ENCODE data around the gene XRCC2.
"Not testable (repeated sequence)": the region's sequence is repeated elsewhere in the genome, so short reads cannot be mapped to it uniquely, and the experiment has no call there.

The XRCC2 gene

DNA sequence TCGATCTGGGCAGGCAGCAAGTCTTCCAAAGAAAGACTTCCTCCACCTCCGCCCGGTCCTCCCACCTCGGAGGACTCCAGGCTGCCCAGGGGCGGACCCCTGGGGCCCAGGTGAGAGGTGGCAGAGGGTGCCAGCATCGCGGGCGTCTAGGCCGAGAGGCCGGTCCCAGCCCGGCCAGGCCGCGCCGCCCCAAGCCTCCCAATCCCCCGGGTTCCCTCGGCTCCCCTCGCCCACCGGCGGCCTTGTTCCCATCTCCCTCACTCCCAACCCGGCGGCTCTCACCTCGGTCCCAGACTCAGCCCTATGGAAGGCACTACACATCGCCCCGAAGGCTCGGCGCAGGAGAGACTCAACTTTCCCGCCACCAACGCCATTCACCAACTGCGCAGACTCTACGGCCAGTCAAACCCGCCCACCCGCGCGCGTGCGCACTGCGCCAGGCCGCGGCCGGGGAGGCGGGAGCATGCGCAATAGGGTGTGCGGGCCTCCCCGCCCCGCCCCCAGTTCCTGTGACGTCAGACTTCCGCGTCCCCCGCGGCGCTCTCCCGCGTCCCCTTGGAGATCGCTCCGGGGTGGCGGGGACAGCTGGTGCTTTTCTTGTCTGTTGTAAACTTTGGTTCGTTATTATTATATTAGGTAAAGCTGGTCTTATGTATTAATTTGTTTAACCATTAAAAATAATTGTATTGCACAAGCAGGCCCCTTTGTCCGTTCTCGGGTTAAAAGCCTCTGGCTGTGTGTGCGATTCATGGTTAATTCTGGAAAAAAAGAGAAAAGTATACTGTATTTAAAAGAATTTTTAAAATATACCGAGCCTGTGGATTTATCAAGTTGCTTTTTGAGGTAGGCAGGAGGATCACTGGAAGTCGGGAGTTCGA, at the start of gene XRCC2:
Gene XRCC2, minus strand, starts transcription at position 383 of the 878 bp plus-strand sequence. Its CDS starts 62 bp downstream, at position 321.
- peak; percentile 75 to 95 (median 90) for DNase-seq
- intact Hi-C loops (cut with DNase I): loop anchor here (10.0 kb wide), 1 partner anchor 211 kb away; no protein-coding TSS in a partner anchor

DNA sequence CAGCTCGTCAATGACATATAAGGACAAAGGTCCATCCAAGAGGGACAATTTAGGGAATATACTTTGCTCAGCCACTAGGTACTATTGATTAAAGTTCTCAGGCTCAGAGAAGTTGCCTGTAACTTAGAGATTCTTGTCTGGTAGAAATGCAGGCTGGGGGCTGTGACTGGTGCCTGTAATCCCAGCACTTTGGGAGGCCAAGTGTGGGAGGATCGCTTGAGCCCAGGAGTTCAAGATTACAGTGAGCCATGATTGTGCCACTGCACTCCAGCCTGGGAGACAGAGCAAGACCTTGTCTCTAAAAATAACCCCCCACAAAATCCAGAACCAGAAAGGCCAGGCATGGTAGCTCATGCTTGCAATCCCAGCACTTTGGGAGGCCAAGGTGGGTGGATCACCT, 47.4 kb upstream of the XRCC2 start:
- no peak for DNase-seq
- intact Hi-C loops (cut with DNase I): no loop called here

DNA sequence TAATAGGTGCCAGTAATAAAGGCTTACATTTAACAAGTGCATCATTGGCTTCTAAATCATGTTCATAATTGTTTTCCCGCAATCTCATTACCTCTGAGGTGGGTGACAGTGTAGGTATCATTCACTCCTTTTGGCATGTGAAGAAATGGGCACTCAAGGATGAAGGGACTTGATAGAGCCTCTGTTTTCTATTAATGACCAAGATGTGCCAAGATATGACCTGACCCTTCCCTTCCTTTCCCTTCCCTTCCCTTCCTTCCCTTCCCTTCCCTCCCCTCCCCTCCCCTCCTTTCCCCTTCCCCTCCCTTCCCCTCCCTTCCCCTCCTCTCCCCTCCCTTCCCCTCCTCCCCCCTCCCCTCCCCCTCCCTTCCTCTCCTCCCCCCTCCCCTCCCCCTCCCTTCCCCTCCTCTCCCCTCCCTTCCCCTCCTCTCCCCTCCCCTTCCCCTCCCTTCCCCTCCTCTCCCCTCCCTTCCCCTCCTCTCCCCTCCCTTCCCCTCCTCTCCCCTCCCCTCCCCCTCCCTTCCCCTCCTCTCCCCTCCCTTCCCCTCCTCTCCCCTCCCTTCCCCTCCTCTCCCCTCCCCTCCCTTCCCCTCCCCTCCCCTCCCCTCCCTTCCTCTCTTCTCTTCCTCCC, 36.6 kb upstream of the XRCC2 start:
- intact Hi-C loops (cut with DNase I): not testable (repeated sequence)

DNA sequence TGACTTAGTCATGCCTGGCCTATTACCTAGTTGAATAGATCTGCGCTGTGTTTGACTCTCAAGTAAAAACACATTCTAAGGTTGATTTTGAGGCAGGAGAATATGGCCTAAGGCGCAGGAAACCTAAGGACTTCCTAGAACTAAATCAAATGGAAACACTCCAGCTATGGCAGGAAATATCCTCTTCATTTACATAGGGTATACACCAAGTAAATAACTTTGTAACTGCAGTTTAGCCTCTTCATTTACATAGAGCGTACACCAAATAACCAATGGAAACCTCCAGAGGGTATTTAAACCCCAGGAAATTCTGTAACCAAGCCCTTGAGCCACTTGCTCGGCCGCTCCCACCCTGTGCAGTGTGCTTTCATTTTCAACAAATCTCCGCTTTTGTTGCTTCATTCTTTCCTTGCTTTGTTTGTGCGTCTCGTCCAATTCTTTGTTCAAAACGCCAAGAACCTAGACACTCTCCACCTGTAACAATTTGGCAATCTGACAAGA, 35.6 kb upstream of the XRCC2 start:
- intact Hi-C loops (cut with DNase I): no loop called here
- no peak for DNase-seq

More for the DNA sequence above, 36.6 kb upstream of the XRCC2 start:
- DNase-seq: not testable (repeated sequence)

DNA sequence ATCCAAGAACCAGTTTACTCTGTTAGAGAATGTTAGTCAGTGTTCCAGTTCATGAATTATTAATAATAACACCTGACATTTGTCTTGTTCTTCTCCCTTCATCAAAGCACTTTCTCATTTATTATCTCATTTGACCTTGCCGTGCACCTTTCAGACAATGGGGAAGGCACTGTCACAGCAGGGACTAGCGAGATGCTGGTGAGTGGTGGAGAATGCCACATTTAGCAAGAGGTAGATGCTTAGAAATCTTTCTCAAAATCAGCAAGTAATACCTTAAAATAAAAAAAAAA, 34.2 kb upstream of the XRCC2 start:
- intact Hi-C loops (cut with DNase I): no loop called here
- no peak for DNase-seq

DNA sequence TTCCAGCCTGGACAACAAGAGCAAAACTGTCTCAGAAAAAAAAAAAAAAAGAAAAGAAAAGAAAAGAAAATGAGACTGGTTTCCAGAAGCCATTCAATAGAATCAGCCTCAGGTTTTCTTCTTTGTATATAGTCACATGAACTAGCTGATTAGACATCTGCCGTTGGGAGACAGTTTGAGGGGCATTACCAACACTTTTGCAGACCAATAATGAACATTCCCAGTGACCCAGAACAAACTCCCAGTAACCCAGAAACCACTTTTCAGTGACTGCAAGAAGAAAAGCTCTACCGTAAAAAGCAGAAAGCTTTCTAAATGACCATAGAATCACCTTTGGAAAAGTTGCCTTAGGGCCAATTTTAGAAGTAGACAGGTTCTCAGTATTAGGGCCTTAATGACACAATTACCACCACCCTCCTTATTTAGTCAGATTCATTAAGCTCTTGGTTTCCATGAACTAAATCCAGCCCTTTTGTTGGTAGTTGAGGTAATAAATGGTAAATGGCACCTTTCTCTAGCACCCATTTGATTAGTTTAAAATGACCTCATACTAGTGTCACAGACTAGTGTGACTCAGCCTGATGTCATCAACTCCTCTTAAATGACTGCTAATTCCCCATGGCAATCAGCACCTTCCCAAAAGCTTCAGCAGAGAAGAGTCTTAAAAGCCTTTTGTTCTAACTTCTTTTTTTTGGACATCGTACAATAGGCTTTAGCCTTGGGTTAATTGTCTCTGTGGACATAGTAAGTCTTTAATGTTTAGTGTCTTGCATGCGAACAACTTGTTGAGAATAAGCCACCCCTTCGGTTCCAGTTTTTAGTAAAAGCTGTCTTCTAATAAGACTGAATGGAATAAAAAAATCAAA, 33.6 kb upstream of the XRCC2 start:
- DNase-seq: no peak
- intact Hi-C loops (cut with DNase I): no loop called here

DNA sequence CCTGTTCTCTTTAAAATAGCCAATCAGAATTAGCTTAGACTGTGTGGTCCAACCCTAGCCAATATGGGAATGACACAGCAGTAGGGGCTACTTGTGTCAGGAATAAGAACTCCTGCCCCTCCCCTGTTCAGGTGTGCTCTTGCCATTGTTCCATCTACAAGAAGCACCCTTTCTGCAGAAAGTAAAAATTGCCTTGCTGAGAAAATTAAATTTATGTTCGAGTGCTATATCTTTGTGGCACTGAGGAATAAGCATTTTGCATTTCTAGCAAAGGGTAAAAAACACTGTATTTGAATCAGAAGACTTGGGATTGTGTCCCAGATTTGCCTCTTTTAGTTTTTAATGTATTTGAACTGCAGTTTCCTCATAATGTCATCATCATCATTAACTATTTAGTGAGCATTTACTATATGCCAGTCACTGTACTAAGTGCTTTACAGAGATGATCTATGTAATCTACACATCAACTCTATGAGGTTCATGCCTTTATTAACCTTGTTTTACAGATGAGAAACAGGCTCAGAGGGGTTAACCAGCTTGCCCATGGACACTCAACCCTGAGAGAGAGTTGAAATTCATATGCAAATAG, 28.9 kb upstream of the XRCC2 start:
- intact Hi-C loops (cut with DNase I): no loop called here
- no peak for DNase-seq

DNA sequence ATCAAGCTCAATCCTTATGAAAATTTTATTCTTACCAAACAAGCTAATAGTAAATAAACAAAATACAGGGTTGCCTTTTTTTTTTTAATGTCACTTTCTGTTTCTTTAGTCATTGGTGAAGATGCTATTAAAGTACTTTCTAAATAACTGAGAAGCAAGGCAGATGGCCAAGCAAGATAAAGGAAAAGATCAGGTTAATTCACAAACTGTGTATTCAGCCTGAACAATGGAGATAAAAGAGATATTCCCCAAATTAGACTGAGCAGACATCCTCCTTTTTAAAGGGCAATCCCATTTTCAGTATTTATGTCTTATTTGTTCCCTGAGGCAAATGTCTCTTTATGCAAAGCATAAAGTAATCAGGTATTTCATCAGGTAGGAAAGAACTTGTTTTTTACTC, 23.1 kb upstream of the XRCC2 start:
- intact Hi-C loops (cut with DNase I): no loop called here
- DNase-seq: no peak

DNA sequence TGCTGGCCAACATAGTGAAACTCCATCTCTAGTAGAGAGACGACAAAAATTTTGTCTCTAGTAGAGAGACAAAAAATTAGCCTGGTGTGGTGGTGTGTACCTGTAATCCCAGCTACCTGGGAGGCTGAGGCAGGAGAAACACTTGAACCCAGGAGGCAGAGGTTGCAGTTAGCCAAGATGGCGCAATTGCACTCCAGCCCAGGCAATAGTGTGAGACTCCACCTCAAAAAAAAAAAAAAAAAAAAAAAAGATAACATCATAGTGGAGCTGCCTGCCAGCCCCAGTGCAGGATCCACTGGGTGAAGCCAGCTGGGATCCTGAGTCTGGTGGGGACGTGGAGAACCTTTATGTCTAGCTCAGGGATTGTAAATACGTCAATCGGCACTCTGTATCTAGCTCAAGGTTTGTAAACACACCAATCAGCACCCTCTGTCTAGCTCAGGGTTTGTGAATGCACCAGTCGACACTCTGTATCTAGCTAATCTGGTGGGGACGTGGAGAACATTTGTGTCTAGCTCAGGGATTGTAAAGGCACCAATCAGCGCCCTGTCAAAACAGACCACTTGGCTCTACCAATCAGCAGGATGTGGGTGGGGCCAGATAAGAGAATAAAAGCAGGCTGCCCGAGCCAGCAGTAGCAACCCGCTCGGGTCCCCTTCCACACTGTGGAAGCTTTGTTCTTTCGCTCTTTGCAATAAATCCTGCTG, 21.5 kb upstream of the XRCC2 start:
- DNase-seq; intact Hi-C loops (cut with DNase I): not testable (repeated sequence)

DNA sequence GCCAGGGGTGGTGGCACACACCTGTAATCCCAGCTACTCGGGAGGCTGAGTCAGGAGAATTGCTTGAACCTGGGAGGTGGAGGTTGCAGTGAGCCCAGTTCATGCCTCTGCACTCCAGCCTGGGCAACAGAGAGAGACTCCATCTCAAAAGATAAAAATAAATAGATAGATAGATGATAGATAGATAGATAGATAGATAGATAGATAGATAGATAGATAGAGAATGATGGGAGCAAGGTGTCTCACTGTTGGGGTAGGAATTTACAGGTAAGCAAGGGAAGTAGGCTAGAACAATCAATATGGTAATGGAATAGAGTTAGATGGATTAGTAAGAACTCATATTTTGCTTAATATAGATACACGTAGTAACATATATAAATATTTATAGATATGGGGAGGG, 16.3 kb upstream of the XRCC2 start:
- DNase-seq; intact Hi-C loops (cut with DNase I): not testable (repeated sequence)

DNA sequence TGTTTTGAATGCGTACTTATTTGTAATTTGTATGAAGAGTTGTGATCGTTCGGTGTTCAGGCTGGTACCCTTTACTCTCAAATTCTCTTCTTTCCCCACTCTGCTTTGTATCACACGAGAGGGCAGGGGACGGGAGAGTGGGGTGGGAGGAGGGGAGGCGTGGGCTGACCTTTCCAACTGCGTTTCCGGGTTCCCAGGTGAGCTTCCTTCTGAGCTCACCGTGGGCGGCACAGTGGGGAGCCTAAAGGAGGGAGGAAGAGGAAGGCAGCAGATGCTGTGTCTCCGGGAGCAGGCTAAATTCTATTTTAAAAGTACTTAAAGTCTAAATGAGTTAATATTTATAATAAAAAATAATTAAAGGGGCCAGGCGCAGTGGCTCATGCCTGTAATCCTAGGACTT, 7.4 kb upstream of the XRCC2 start:
- DNase-seq: no peak
- intact Hi-C loops (cut with DNase I): no loop called here

DNA sequence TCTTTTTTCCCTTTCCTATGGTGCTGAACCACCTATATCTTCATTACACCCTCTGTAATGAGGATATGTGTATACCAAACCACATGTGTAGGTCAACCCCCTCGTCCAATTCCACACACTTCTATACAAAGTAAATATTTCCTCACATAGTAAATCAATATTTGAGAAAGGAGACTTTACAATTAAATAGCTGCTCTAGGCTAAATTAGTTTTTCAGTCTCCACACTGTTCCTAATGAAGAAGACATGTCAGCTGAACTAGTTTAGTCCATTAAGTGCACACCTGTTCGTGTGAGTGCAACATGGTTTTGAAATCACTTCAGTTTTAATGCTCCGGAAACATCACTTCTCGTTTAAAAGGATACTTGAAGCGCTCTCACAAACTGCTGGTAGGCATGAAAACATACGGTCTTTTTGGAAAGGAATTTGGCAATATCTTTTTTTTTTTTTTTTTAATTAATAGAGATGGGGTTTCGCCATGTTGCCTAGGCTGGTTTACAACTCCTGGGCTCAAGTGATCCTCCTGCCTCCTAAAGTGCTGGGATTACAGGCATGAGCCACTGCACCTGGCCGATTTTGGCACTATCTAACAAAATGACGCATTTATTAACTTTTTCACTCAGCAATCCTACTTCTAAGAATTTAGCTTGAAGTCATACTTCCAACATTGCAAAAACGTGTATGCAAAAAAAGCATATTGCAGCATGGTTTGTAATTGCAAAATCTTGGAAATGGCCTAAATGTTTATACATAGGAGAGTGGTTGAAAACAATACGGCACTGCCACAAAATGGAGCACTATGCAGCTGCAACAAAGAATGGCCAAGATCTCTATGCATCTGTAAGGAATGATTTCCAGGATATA, 2.1 kb upstream of the XRCC2 start:
- intact Hi-C loops (cut with DNase I): loop anchor here (10.0 kb wide), 1 partner anchor 213 kb away; no protein-coding TSS in a partner anchor
- no peak for DNase-seq

DNA sequence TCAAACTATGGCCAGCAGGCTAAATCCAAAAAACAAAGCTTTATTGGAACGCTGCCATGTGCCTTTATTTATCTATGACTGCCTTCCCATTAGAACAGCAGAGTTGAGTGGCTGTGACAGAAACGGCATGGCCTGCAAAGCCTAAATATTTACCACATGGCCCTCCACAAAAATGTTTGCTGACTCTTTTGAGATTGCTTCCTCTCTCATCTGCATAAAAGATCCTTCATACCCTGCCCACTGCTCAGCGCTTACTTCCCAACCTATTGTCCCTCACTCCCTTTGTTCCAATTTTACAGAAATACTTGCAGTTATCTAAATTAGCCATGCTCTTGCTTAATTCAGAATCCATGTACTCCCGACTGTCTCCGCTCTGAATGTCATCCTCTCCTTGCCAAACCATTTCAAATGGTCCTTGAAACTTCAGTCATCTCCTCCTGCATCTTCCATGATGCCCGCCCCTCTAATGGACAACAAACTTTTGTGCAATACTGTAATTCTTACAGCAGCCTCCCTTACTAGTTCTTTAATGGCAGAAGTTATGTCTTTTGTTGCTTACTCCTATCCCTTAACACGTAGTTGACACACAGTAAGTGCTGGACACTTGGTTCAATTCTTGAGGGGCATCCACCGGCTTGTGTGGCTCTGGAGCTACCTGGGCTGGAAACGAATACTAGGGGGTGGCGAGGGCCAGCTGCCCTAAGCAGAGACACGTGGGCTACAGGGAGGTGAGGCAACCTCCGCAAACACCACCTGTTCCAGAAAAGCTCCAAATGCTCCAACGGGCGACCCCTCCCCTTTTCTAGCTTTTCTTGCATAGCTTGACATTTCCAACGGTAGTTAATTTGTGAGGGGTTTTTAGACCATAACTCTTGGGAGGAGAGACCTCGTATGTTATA, 832 bp downstream of the XRCC2 start:
- DNase-seq: peak in 1 of 42 donors; percentile 9
- intact Hi-C loops (cut with DNase I): loop anchor here (10.0 kb wide), 1 partner anchor 210 kb away; no protein-coding TSS in a partner anchor

DNA sequence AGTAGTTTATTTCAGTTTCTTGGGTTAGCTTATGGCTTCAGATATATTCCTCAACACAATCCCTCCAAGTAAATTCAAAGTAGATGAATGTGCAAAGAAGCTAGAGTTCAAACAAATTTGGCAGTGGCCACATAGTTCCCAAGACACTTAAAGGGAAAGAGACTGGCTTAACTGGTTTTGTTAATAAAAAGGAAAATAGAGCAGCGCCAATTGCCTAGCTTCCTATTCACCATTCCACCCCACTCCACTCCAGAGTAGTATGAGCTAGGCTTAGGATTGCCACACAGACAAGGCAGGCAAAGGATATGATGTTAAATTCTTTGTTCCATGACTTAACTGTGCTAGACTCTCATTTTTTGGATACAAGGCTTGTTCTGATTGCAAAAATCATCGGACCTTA, 2.0 kb downstream of the XRCC2 start:
- no peak for DNase-seq
- intact Hi-C loops (cut with DNase I): loop anchor here (10.0 kb wide), 1 partner anchor 209 kb away; no protein-coding TSS in a partner anchor

DNA sequence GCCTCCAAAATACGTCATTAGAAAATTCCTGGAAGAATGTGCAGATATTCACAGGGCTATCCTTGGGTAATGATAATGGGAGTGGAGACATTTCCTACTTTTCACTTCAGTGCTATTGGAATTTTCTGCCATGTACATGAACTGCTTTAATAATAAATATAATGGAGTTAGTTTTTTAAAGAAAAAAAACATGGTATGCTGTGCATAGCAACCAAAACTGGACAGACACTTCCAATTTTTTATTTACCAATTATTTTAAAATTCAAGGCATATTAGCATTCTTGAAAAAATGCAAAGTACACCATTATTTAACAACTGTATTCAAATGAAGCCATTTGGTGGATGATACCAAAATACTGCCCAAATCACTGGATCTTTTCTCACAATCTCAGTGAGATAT, 3.3 kb downstream of the XRCC2 start:
- intact Hi-C loops (cut with DNase I): loop anchor here (10.0 kb wide), 1 partner anchor 208 kb away; no protein-coding TSS in a partner anchor
- DNase-seq: no peak

DNA sequence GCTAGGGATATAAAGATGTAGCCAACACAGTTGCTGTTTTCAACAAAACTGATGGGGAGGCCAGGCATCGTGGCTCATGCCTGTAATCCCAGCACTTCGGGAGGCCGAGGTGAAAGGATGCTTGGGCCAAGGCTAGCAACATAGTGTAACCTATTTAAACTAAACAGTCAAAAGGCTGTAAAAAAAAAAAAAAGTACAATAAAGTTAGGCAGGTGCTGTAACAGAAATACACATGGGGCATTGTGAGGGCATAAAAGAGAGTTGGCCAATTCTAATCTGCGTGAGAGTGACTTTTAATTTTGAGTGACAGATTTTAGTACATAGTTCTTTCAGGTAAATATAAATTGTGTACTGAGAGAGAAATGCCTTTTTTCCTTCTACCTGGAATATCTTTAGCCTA, 6.2 kb downstream of the XRCC2 start:
- no peak for DNase-seq
- intact Hi-C loops (cut with DNase I): loop anchor here (10.0 kb wide), 1 partner anchor 205 kb away; no protein-coding TSS in a partner anchor

Measured in head of caudate nucleus (tissue), 42 donors.